ENCODE measurements around the gene LRCH1. TPM values are rescaled to one million over a fixed set of nuclear protein-coding genes. Genes with fewer than 3 reads are reported as not detected.

The LRCH1 gene
- total RNA-seq, 1 donor from 2014 or later, result 3.4 TPM

GRCh38 chr13:46716821-46717220, 163.9 kb downstream of the LRCH1 start:
- DNase-seq (ENCODE audit: low read depth), result no peak
- no peak for TF ChIP-seq CTCF (IDR thresholded peaks at IDR 0.05; ENCODE audit: insufficient read depth, low read length, severe bottlenecking)
- Histone ChIP-seq H3K27me3 (ENCODE audit: control insufficient read depth, insufficient read depth, low read length) (no peaks in the 10 kb centered on the region), H3K4me3 (ENCODE audit: low read depth, low read length) (no peak overlapping the region), H3K36me3 (ENCODE audit: control insufficient read depth, insufficient read depth, low read length) (peaks cover 3% of the 10 kb centered on the region)
- FAIRE-seq, result no peak

- DNase-seq (ENCODE audit: low read depth) (no peak), FAIRE-seq (no peak)
- Histone ChIP-seq H3K36me3 (ENCODE audit: control insufficient read depth, insufficient read depth, low read length) (peaks cover 3% of the 10 kb centered on the region), H3K4me3 (ENCODE audit: low read depth, low read length) (no peak overlapping the region), H3K27me3 (ENCODE audit: control insufficient read depth, insufficient read depth, low read length) (no peaks in the 10 kb centered on the region)
- no peak for TF ChIP-seq CTCF (IDR thresholded peaks at IDR 0.05; ENCODE audit: insufficient read depth, low read length, severe bottlenecking)
Measured at GRCh38 chr13:46717275-46717674, 164.3 kb downstream of the LRCH1 start.

- Histone ChIP-seq H3K4me3 (ENCODE audit: low read depth, low read length) (no peak overlapping the region), H3K36me3 (ENCODE audit: control insufficient read depth, insufficient read depth, low read length) (peaks cover 3% of the 10 kb centered on the region), H3K27me3 (ENCODE audit: control insufficient read depth, insufficient read depth, low read length) (no peaks in the 10 kb centered on the region)
- DNase-seq (ENCODE audit: low read depth), result no peak
- TF ChIP-seq CTCF (IDR thresholded peaks at IDR 0.05; ENCODE audit: insufficient read depth, low read length, severe bottlenecking), result no peak
- FAIRE-seq, result no peak
Measured at GRCh38 chr13:46717856-46718255, 164.9 kb downstream of the LRCH1 start.

- Histone ChIP-seq H3K27me3 (ENCODE audit: control insufficient read depth, insufficient read depth, low read length) (no peaks in the 10 kb centered on the region), H3K4me3 (ENCODE audit: low read depth, low read length) (no peak overlapping the region), H3K36me3 (ENCODE audit: control insufficient read depth, insufficient read depth, low read length) (peaks cover 7% of the 10 kb centered on the region)
- no peak for TF ChIP-seq CTCF (IDR thresholded peaks at IDR 0.05; ENCODE audit: insufficient read depth, low read length, severe bottlenecking)
- no peak for FAIRE-seq
- no peak for DNase-seq (ENCODE audit: low read depth)
Measured at GRCh38 chr13:46720189-46720588, 167.2 kb downstream of the LRCH1 start.

- FAIRE-seq, result no peak
- peak; percentile 42 for TF ChIP-seq CTCF (IDR thresholded peaks at IDR 0.05; ENCODE audit: insufficient read depth, low read length, severe bottlenecking)
- H3K36me3 ChIP-seq (ENCODE audit: control insufficient read depth, insufficient read depth, low read length), result peaks cover 5% of the 10 kb centered on the region
- H3K4me3 ChIP-seq (ENCODE audit: low read depth, low read length), result no peak overlapping the region
- no peaks in the 10 kb centered on the region for H3K27me3 ChIP-seq (ENCODE audit: control insufficient read depth, insufficient read depth, low read length)
- peak; percentile 18 for DNase-seq (ENCODE audit: low read depth)
Measured at GRCh38 chr13:46721054-46721453, 168.1 kb downstream of the LRCH1 start.

- DNase-seq (ENCODE audit: low read depth), result no peak
- no peak overlapping the region for H3K4me3 ChIP-seq (ENCODE audit: low read depth, low read length)
- H3K36me3 ChIP-seq (ENCODE audit: control insufficient read depth, insufficient read depth, low read length), result peaks cover 8% of the 10 kb centered on the region
- no peak for FAIRE-seq
- TF ChIP-seq CTCF (IDR thresholded peaks at IDR 0.05; ENCODE audit: insufficient read depth, low read length, severe bottlenecking), result no peak
- H3K27me3 ChIP-seq (ENCODE audit: control insufficient read depth, insufficient read depth, low read length), result no peaks in the 10 kb centered on the region
Measured at GRCh38 chr13:46726347-46726746, 173.4 kb downstream of the LRCH1 start.

All from bronchial epithelial cell (primary cell).